Measurements from ENCODE around the gene CTNNA1. TPM values are rescaled to one million over a fixed set of nuclear protein-coding genes. Genes with fewer than 3 reads are reported as not detected.

CTNNA1 gene
- total RNA-seq, 1 experiment from 2014 or later: 392 TPM

DNA sequence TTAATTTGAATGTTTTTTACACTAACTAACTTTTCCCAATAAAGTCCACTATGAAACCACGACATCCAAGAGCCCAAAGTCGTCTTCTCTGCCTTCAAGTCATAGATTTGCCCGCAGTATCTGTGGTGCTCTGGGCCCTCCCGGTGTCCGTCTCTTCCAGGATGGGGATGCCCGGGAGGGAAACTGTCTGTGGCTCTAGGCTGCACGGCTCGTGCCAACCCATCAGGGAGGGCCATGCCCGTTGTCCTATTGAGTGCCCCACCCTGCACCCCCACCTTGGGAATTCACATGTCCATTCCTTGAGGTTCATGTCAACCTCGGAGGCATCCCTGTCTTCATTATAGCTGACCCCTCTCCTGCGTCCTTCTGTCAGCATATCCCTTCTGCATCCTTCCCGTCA is 181.7 kb downstream of the CTNNA1 start:
- TF ChIP-seq, protein P1, sequence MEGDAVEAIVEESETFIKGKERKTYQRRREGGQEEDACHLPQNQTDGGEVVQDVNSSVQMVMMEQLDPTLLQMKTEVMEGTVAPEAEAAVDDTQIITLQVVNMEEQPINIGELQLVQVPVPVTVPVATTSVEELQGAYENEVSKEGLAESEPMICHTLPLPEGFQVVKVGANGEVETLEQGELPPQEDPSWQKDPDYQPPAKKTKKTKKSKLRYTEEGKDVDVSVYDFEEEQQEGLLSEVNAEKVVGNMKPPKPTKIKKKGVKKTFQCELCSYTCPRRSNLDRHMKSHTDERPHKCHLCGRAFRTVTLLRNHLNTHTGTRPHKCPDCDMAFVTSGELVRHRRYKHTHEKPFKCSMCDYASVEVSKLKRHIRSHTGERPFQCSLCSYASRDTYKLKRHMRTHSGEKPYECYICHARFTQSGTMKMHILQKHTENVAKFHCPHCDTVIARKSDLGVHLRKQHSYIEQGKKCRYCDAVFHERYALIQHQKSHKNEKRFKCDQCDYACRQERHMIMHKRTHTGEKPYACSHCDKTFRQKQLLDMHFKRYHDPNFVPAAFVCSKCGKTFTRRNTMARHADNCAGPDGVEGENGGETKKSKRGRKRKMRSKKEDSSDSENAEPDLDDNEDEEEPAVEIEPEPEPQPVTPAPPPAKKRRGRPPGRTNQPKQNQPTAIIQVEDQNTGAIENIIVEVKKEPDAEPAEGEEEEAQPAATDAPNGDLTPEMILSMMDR (IDR thresholded peaks at IDR 0.05; ENCODE audit: insufficient read depth in 1 of 2, low read depth in 1 of 2, low read length in 1 of 2, severe bottlenecking in 1 of 2, unreplicated experiment in 1 of 2): no peak
- no peak for DNase-seq
- Histone ChIP-seq H3K4me1 (no peaks in the 10 kb centered on the region), H3K4me3 (ENCODE audit: low read depth, low read length) (no peak overlapping the region), H3K27me3 (replicated peaks; ENCODE audit: control insufficient read depth, insufficient read depth, low read length) (no peaks in the 10 kb centered on the region), H3K36me3 (ENCODE audit: control insufficient read depth, insufficient read depth, low read length) (peaks cover 9% of the 10 kb centered on the region), H3K9me3 (no peaks in the 10 kb centered on the region)
- intact Hi-C loops (cut with micrococcal nuclease; ENCODE audit: unreplicated experiment): no loop called here
- ChIA-PET POLR2A (no interaction called here), CTCF (interaction anchor here (0.6 kb wide), 1 partner anchor 325 kb away, joined by 3 read pairs; no protein-coding TSS in a partner anchor)
- no peaks in the 10 kb centered on the region for H3K27me3 Mint-ChIP-seq (ENCODE audit: insufficient read depth, unreplicated experiment)
- no TSS peak for BruUV-seq (replicated peaks)
- no peaks in the 10 kb centered on the region for H3K9me3 Mint-ChIP-seq (ENCODE audit: unreplicated experiment)
- H3K4me3 Mint-ChIP-seq (ENCODE audit: unreplicated experiment): no peak overlapping the region
- H3K36me3 Mint-ChIP-seq (ENCODE audit: insufficient read depth, unreplicated experiment): peaks cover 89% of the 10 kb centered on the region
- no peak overlapping the region for H3K27ac Mint-ChIP-seq (ENCODE audit: unreplicated experiment)
- H3K4me1 Mint-ChIP-seq (ENCODE audit: low read depth, unreplicated experiment): no peaks in the 10 kb centered on the region

GRCh38 chr5:138935466-138935865 is 182.2 kb downstream of the CTNNA1 start:
- intact Hi-C loops (cut with micrococcal nuclease; ENCODE audit: unreplicated experiment): no loop called here
- Mint-ChIP-seq H3K9me3 (ENCODE audit: unreplicated experiment) (no peaks in the 10 kb centered on the region), H3K27ac (ENCODE audit: unreplicated experiment) (no peak overlapping the region), H3K36me3 (ENCODE audit: insufficient read depth, unreplicated experiment) (peaks cover 86% of the 10 kb centered on the region), H3K27me3 (ENCODE audit: insufficient read depth, unreplicated experiment) (no peaks in the 10 kb centered on the region), H3K4me3 (ENCODE audit: unreplicated experiment) (no peak overlapping the region), H3K4me1 (ENCODE audit: low read depth, unreplicated experiment) (no peaks in the 10 kb centered on the region)
- no peaks in the 10 kb centered on the region for H3K9me3 ChIP-seq
- H3K4me3 ChIP-seq (ENCODE audit: low read depth, low read length): no peak overlapping the region
- no peak for DNase-seq
- H3K4me1 ChIP-seq: no peaks in the 10 kb centered on the region
- H3K36me3 ChIP-seq (ENCODE audit: control insufficient read depth, insufficient read depth, low read length): peaks cover 8% of the 10 kb centered on the region
- no peaks in the 10 kb centered on the region for H3K27me3 ChIP-seq (replicated peaks; ENCODE audit: control insufficient read depth, insufficient read depth, low read length)
- ChIA-PET CTCF (interaction anchor here (0.6 kb wide), 1 partner anchor 326 kb away, joined by 3 read pairs; no protein-coding TSS in a partner anchor), POLR2A (no interaction called here)
- no TSS peak for BruUV-seq (replicated peaks)
- TF ChIP-seq, protein P1 (IDR thresholded peaks at IDR 0.05; ENCODE audit: insufficient read depth in 1 of 2, low read depth in 1 of 2, low read length in 1 of 2, severe bottlenecking in 1 of 2, unreplicated experiment in 1 of 2): no peak

- Histone ChIP-seq H3K4me3 (ENCODE audit: low read depth, low read length) (no peak overlapping the region), H3K9me3 (no peaks in the 10 kb centered on the region), H3K4me1 (no peaks in the 10 kb centered on the region), H3K36me3 (ENCODE audit: control insufficient read depth, insufficient read depth, low read length) (peaks cover 8% of the 10 kb centered on the region), H3K27me3 (replicated peaks; ENCODE audit: control insufficient read depth, insufficient read depth, low read length) (no peaks in the 10 kb centered on the region)
- no peaks in the 10 kb centered on the region for H3K9me3 Mint-ChIP-seq (ENCODE audit: unreplicated experiment)
- no TSS peak for BruUV-seq (replicated peaks)
- intact Hi-C loops (cut with micrococcal nuclease; ENCODE audit: unreplicated experiment): no loop called here
- no peaks in the 10 kb centered on the region for H3K27me3 Mint-ChIP-seq (ENCODE audit: insufficient read depth, unreplicated experiment)
- DNase-seq: no peak
- H3K36me3 Mint-ChIP-seq (ENCODE audit: insufficient read depth, unreplicated experiment): peaks cover 86% of the 10 kb centered on the region
- H3K27ac Mint-ChIP-seq (ENCODE audit: unreplicated experiment): peak overlapping the region; percentile 39
- no peak overlapping the region for H3K4me3 Mint-ChIP-seq (ENCODE audit: unreplicated experiment)
- ChIA-PET CTCF (no interaction called here), POLR2A (interaction anchor here (0.6 kb wide), 1 partner anchor 360 kb away, joined by 3 read pairs; no protein-coding TSS in a partner anchor)
- TF ChIP-seq, protein P1 (IDR thresholded peaks at IDR 0.05; ENCODE audit: insufficient read depth in 1 of 2, low read depth in 1 of 2, low read length in 1 of 2, severe bottlenecking in 1 of 2, unreplicated experiment in 1 of 2): no peak
- H3K4me1 Mint-ChIP-seq (ENCODE audit: low read depth, unreplicated experiment): no peaks in the 10 kb centered on the region
Measured at GRCh38 chr5:138936225-138936967, 183.2 kb downstream of the CTNNA1 start.
